Central memory CD4-positive, alpha-beta T cell (primary cell): Measurements from ENCODE around the gene PGBD5.

Experiments used
- DNase-seq: peaks from one replicate; pipeline ENCODE4 v3.0.0; 2022

Gene PGBD5

GRCh38 chr1:230394134-230394533 is 32.0 kb downstream of the PGBD5 start:
- no peak for DNase-seq

GRCh38 chr1:230393722-230394121 is 32.4 kb downstream of the PGBD5 start:
- no peak for DNase-seq

- no peak for DNase-seq
Measured at GRCh38 chr1:230392920-230393521, 33.1 kb downstream of the PGBD5 start.

- no peak for DNase-seq
Measured at GRCh38 chr1:230392536-230392909, 33.6 kb downstream of the PGBD5 start.

- DNase-seq = no peak
Measured at GRCh38 chr1:230391776-230392535, 34.2 kb downstream of the PGBD5 start.

GRCh38 chr1:230390371-230390770 is 35.8 kb downstream of the PGBD5 start:
- DNase-seq = no peak

GRCh38 chr1:230387876-230388275 is 38.3 kb downstream of the PGBD5 start:
- no peak for DNase-seq

- no peak for DNase-seq
Measured at GRCh38 chr1:230387296-230387695, 38.8 kb downstream of the PGBD5 start.

GRCh38 chr1:230386637-230387262 is 39.4 kb downstream of the PGBD5 start:
- no peak for DNase-seq

GRCh38 chr1:230385930-230386329 is 40.2 kb downstream of the PGBD5 start:
- DNase-seq = no peak

GRCh38 chr1:230385158-230385450 is 41.0 kb downstream of the PGBD5 start:
- DNase-seq = no peak

GRCh38 chr1:230384380-230385157 is 41.6 kb downstream of the PGBD5 start:
- DNase-seq = no peak

- DNase-seq = no peak
Measured at GRCh38 chr1:230383425-230383824, 42.7 kb downstream of the PGBD5 start.

GRCh38 chr1:230382001-230382491 is 44.1 kb downstream of the PGBD5 start:
- no peak for DNase-seq

GRCh38 chr1:230381585-230381984 is 44.5 kb downstream of the PGBD5 start:
- no peak for DNase-seq

GRCh38 chr1:230381049-230381467 is 45.1 kb downstream of the PGBD5 start:
- DNase-seq = no peak

GRCh38 chr1:230379928-230380327 is 46.2 kb downstream of the PGBD5 start:
- no peak for DNase-seq

- DNase-seq = no peak
Measured at GRCh38 chr1:230379462-230379861, 46.7 kb downstream of the PGBD5 start.

- no peak for DNase-seq
Measured at GRCh38 chr1:230377851-230378250, 48.3 kb downstream of the PGBD5 start.

GRCh38 chr1:230377324-230377723 is 48.8 kb downstream of the PGBD5 start:
- no peak for DNase-seq

GRCh38 chr1:230376296-230376695 is 49.8 kb downstream of the PGBD5 start:
- DNase-seq = no peak

- no peak for DNase-seq
Measured at GRCh38 chr1:230375780-230376179, 50.4 kb downstream of the PGBD5 start.

- DNase-seq = no peak
Measured at GRCh38 chr1:230375147-230375546, 51.0 kb downstream of the PGBD5 start.
